Fibroblast of the aortic adventitia (primary cell): Measurements from ENCODE around the gene LIMS2. TPM values are rescaled to one million over a fixed set of nuclear protein-coding genes. Genes with fewer than 3 reads are reported as not detected.

Experiments used
- DNase-seq: peaks from one replicate; pipeline ENCODE4 v3.0.0-alpha.2; 2010; ENCODE audit warnings: low read depth
- H3K4me3 ChIP-seq: 2 replicates; pipeline ENCODE4 v1.5.1; 2011; ENCODE audit warnings: low read depth, mild to moderate bottlenecking, control low read depth, low read length, moderate library complexity
- total RNA-seq: library from RNA; depleted of rRNA; stranded (reverse); fragments of >200 nt; gene quantifications from 2 replicates; pipeline ENCODE4 v1.2.3, GENCODE V29; 2012; ENCODE audit warnings: low replicate concordance
- TF ChIP-seq, protein P1 (sequence below): IDR thresholded peaks from 2 replicates; pipeline ENCODE4 v1.5.1; 2011; ENCODE audit warnings: mild to moderate bottlenecking, low read length, control low read depth, inconsistent platforms; ENCODE audit not compliant: insufficient read depth

The LIMS2 gene
- total RNA-seq, 1 donor: 7.8 TPM

- H3K4me3 ChIP-seq: no peak overlapping the region
- TF ChIP-seq, protein P1, sequence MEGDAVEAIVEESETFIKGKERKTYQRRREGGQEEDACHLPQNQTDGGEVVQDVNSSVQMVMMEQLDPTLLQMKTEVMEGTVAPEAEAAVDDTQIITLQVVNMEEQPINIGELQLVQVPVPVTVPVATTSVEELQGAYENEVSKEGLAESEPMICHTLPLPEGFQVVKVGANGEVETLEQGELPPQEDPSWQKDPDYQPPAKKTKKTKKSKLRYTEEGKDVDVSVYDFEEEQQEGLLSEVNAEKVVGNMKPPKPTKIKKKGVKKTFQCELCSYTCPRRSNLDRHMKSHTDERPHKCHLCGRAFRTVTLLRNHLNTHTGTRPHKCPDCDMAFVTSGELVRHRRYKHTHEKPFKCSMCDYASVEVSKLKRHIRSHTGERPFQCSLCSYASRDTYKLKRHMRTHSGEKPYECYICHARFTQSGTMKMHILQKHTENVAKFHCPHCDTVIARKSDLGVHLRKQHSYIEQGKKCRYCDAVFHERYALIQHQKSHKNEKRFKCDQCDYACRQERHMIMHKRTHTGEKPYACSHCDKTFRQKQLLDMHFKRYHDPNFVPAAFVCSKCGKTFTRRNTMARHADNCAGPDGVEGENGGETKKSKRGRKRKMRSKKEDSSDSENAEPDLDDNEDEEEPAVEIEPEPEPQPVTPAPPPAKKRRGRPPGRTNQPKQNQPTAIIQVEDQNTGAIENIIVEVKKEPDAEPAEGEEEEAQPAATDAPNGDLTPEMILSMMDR: no peak
- no peak for DNase-seq
Measured at GRCh38 chr2:127665267-127665893, 9.9 kb downstream of the LIMS2 start.

- no peak overlapping the region for H3K4me3 ChIP-seq
- no peak for DNase-seq
- TF ChIP-seq, protein P1: no peak
Measured at GRCh38 chr2:127664895-127665225, 10.5 kb downstream of the LIMS2 start.

DNA sequence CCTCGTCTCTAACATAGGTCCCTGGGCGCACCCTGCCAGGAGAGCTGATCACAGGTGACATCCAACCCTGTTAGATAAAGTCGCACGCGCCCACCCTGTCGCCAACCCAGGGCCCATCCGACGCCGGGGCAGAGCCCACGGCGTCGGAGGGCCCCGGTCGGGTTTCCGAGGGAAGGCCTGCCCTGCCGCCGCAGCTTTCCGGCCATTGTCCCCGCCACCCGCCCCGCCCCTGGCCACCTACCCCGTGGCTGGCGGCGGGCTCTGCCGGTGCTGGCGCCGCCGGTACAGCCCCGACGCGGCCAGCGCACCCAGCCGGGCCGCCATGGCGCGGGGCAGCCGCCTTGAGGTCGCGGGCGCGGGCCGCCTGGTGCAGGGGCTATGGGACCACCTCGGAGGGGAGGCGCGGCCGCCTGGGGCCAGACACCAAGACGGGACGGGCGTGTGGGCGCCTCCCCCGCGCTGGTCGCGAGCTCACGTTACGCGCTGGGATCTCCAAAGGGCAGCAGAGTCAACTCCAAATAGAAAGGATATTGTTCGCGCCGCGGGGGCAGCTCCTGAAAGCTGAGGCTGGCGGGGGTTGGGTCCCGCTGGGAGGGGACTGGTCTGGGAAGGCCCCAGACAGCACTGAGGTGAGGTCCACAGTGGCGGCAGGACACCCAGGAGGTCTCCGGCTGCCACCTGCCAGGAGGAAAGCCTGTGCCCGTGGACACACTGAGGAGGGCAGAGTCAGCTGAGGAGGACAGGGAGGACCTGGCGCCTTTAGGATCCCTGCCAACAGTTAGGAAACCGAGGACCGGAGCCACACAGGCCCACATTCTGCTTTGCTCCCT is 11.1 kb downstream of the LIMS2 start:
- H3K4me3 ChIP-seq: no peak overlapping the region
- DNase-seq: no peak

GRCh38 chr2:127663566-127664064 is 11.7 kb downstream of the LIMS2 start:
- TF ChIP-seq, protein P1: no peak
- no peak for DNase-seq
- no peak overlapping the region for H3K4me3 ChIP-seq

More for the DNA sequence above, 11.1 kb downstream of the LIMS2 start:
- TF ChIP-seq, protein P1: no peak

- H3K4me3 ChIP-seq: no peak overlapping the region
- no peak for DNase-seq
- TF ChIP-seq, protein P1: no peak
Measured at GRCh38 chr2:127662937-127663565, 12.3 kb downstream of the LIMS2 start.

- TF ChIP-seq, protein P1: peak; percentile 19
- peak; percentile 69 for DNase-seq
- no peak overlapping the region for H3K4me3 ChIP-seq
Measured at GRCh38 chr2:127661949-127662510, 13.3 kb downstream of the LIMS2 start.
